ENCODE results near the gene ARFGEF2. TPM values are rescaled to one million over a fixed set of nuclear protein-coding genes. Genes with fewer than 3 reads are reported as not detected.

Gene ARFGEF2
- polyA plus RNA-seq, 3 donors from 2014 or later, result 4.3 to 11.9 (median 5.7) TPM

Other genes with a start within 250 kb of the ARFGEF2 start
- 10 to 100 TPM; 30.5 to 94.3 (median 54.9) TPM for gene PREX1, start 93.7 kb upstream of the ARFGEF2 start, polyA plus RNA-seq
- gene CSE1L, start 124.6 kb downstream of the ARFGEF2 start, polyA plus RNA-seq, result 10 to 100 TPM in 2 of 3 donors, 1 to 10 TPM in 1; 8.1 to 21.0 (median 10.3) TPM